K562 (cell line): Measurements from ENCODE around the gene UBTD1. TPM values are rescaled to one million over a fixed set of nuclear protein-coding genes. Genes with fewer than 3 reads are reported as not detected.

ENCODE experiments used
- ATAC-seq: fragments of 200-7000 bp; cut with Tn5 transposase; 3 replicates; pipeline ENCODE4 v1.9.1; 2020; ENCODE audit warnings: moderate library complexity
- BruUV-seq: library from RNA; stranded (reverse); fragments of 400-500 nt; replicated peaks from 2 replicates; lab custom pipeline; 2021; lab: Mats Ljungman, UMichigan
- CTCF ChIA-PET: fragments of 300-600 bp; formaldehyde crosslinking; extraction: SDS; loops from one replicate; lab custom pipeline; 2021; ENCODE audit warnings: low intra/inter-chr PET ratio; lab: Yijun Ruan, JAX
- POLR2A ChIA-PET: fragments of 300-600, 350-650 bp; sonication (Branson Sonifier 250); formaldehyde crosslinking; extraction: SDS; loops from one replicate; lab custom pipeline; 2021; ENCODE audit warnings: antibody characterized with exemption, inconsistent platforms; lab: Yijun Ruan, JAX
- DNase-seq, 4 experiments: peaks; one replicate each; pipeline versions ENCODE4 v3.0.0 to v3.0.0-alpha.2; 2011 to 2018; ENCODE audit warnings: low spot score in 3 of 4, mixed read lengths in 3 of 4; ENCODE audit errors: extremely low read depth in 1 of 4
- FAIRE-seq: peaks from 2 replicates; lab custom pipeline; 2011; peaks lifted over from hg19 to GRCh38; lab: Jason Lieb, UNC
- H2AFZ ChIP-seq: 2 replicates; pipeline ENCODE4 v1.6.0; 2011; ENCODE audit warnings: low read depth, low read length, control low read depth, inconsistent platforms
- H3K27ac ChIP-seq: fragments of 200-600 bp; 3 replicates; pipeline ENCODE4 v1.8.0; 2011; ENCODE audit warnings: low read depth, mild to moderate bottlenecking, control low read depth, inconsistent platforms, low read length, moderate library complexity, mixed read lengths; ENCODE audit errors: extremely low read depth
- H3K27me3 ChIP-seq, 2 experiments: fragments of 300-600 bp in 1 of 2; 2 replicates in 1 of 2; 3 replicates in 1 of 2; pipeline versions ENCODE4 v1.6.0 to v1.8.0; 2011; ENCODE audit warnings: inconsistent platforms in 2 of 2, low read length in 2 of 2, mild to moderate bottlenecking in 1 of 2, mixed read lengths in 1 of 2, moderate library complexity in 1 of 2; ENCODE audit not compliant: control insufficient read depth in 2 of 2, insufficient read depth in 2 of 2
- H3K36me3 ChIP-seq: fragments of 300-600 bp; 3 replicates; pipeline ENCODE4 v1.8.0; 2011; ENCODE audit warnings: mild to moderate bottlenecking, low read length, inconsistent platforms; ENCODE audit not compliant: control insufficient read depth, insufficient read depth
- H3K4me1 ChIP-seq, 2 experiments: fragments of 200-600 bp in 1 of 2; replicated peaks in 1 of 2; 2 replicates in 1 of 2; 3 replicates in 1 of 2; pipeline versions ENCODE4 v1.5.1 to v1.8.0; 2011; ENCODE audit warnings: inconsistent platforms in 2 of 2, low read length in 2 of 2, mild to moderate bottlenecking in 1 of 2, mixed read lengths in 1 of 2, moderate library complexity in 1 of 2; ENCODE audit not compliant: control insufficient read depth in 2 of 2, insufficient read depth in 2 of 2
- H3K4me2 ChIP-seq: 2 replicates; pipeline ENCODE4 v1.6.1; 2011; ENCODE audit warnings: low read length, control low read depth, inconsistent platforms, mixed read lengths; ENCODE audit not compliant: insufficient read depth
- H3K4me3 ChIP-seq: fragments of 200-600 bp; sonication (generic), shearing (Covaris generic); 2 replicates; pipeline ENCODE4 v1.5.1; 2016; ENCODE audit warnings: control low read depth, inconsistent platforms
- H3K79me2 ChIP-seq: fragments of 200-600 bp; 3 replicates; pipeline ENCODE4 v1.8.0; 2011; ENCODE audit warnings: low read length, inconsistent platforms; ENCODE audit not compliant: control insufficient read depth, insufficient read depth
- H3K9ac ChIP-seq, 2 experiments: 2 replicates each; pipeline versions ENCODE4 v1.6.0 to v1.6.1; 2011; ENCODE audit warnings: low read depth in 2 of 2, low read length in 2 of 2, control low read depth in 1 of 2, inconsistent platforms in 1 of 2, mild to moderate bottlenecking in 1 of 2, mixed read lengths in 1 of 2; ENCODE audit not compliant: insufficient read depth in 1 of 2
- H3K9me1 ChIP-seq: one replicate; pipeline ENCODE4 v1.6.0; 2011; ENCODE audit warnings: inconsistent platforms, mild to moderate bottlenecking, low read length, moderate library complexity; ENCODE audit not compliant: control insufficient read depth, insufficient read depth
- H3K9me3 ChIP-seq: replicated peaks from 2 replicates; pipeline ENCODE4 v1.5.1; 2011; ENCODE audit warnings: low read depth, low read length, inconsistent platforms; ENCODE audit not compliant: control insufficient read depth, insufficient read depth
- H4K20me1 ChIP-seq: replicated peaks from 2 replicates; pipeline ENCODE4 v1.6.1; 2011; ENCODE audit warnings: low read length, inconsistent platforms, mixed read lengths; ENCODE audit not compliant: control insufficient read depth, insufficient read depth
- CREM ChIP-seq: IDR thresholded peaks from 2 replicates; pipeline ENCODE4 v1.6.1; 2014; ENCODE audit warnings: antibody characterized with exemption, low read depth
- GATAD2B ChIP-seq: fragments of 450-650 bp; IDR thresholded peaks from 2 replicates; pipeline ENCODE4 v1.6.1; 2017; ENCODE audit warnings: mild to moderate bottlenecking, borderline replicate concordance
- NFYB ChIP-seq: IDR thresholded peaks from 2 replicates; pipeline ENCODE4 v1.6.1; 2011; ENCODE audit warnings: mild to moderate bottlenecking, moderate library complexity; ENCODE audit not compliant: insufficient read length; ENCODE audit errors: extremely low read depth
- POLR2H ChIP-seq: IDR thresholded peaks from 2 replicates; pipeline ENCODE4 v1.6.1; 2016; ENCODE audit warnings: missing genetic modification characterization, low read depth, mild to moderate bottlenecking, control low read depth, missing compliant biosample characterization, moderate library complexity
- SMC3 ChIP-seq: conservative IDR thresholded peaks from 2 replicates; pipeline ENCODE4 v1.6.1; 2011; ENCODE audit warnings: low read depth, low read length, improper control_type of control experiment; ENCODE audit not compliant: insufficient read depth
- STAG1 ChIP-seq: sonication (generic); formaldehyde crosslinking; IDR thresholded peaks from 2 replicates; pipeline ENCODE4 v1.5.0; 2020; ENCODE audit warnings: missing genetic modification reagents, borderline replicate concordance
- WGBS: fragments of 100-300 bp; shearing (Covaris generic); methylation state at CpG from one replicate; pipeline ENCODE4 v1.1.6; 2016; ENCODE audit warnings: low coverage, mixed read lengths; ENCODE audit not compliant: insufficient coverage; ENCODE audit errors: missing lambda C conversion rate; 5-methylcytosine and 5-hydroxymethylcytosine counted together
- in situ Hi-C: fragments of 300-500 bp; cut with MboI; formaldehyde crosslinking; loops from 4 replicates; pipeline ENCODE4 v1.15.0; 2018; ENCODE audit warnings: inconsistent platforms, mixed read lengths
- intact Hi-C: fragments of 100-400 bp; cut with micrococcal nuclease; formaldehyde crosslinking; loops from 2 replicates; pipeline ENCODE4 v1.14.2; 2022
- polyA plus RNA-seq, 8 experiments: library from polyadenylated mRNA; depleted of rRNA in 4 of 8; stranded (reverse) in 5 of 8; unstranded in 3 of 8; fragments of >200 nt; fragmentation: Nextera tagmentation in 2 of 8; fragmentation: Illumina TruSeq in 1 of 8; extraction: Ambion mirVana in 2 of 8; extraction: Trizol in 1 of 8; gene quantifications; 2 replicates each; pipeline versions ENCODE4 v1.2.1 to v1.2.3, GENCODE V29; 2011 to 2014; ENCODE audit warnings: inconsistent platforms in 1 of 8, missing spikeins in 1 of 8
- total RNA-seq, 7 experiments: library from RNA; depleted of rRNA in 6 of 7; stranded (reverse); fragments of >200 nt in 6 of 7; fragmentation: Illumina TruSeq in 2 of 7; extraction: Trizol in 2 of 7; gene quantifications; 2 replicates each; pipeline versions ENCODE4 v1.2.1 to v1.2.3, GENCODE V29; 2011 to 2021; ENCODE audit warnings: low replicate concordance in 1 of 7
- TF ChIP-seq, protein P1 (sequence below): IDR thresholded peaks from 2 replicates; pipeline ENCODE4 v1.6.1; 2014; ENCODE audit warnings: antibody characterized with exemption
- TF ChIP-seq, protein P2 (sequence below): IDR thresholded peaks from 2 replicates; pipeline ENCODE4 v1.6.1; 2011; ENCODE audit warnings: borderline replicate concordance, low read depth, mild to moderate bottlenecking, moderate library complexity, low read length; ENCODE audit not compliant: insufficient read depth, poor library complexity, severe bottlenecking
- TF ChIP-seq, protein P3 (sequence below): fragments of 450-650 bp; formaldehyde crosslinking; IDR thresholded peaks from 2 replicates; pipeline ENCODE4 v1.4.0; 2020; ENCODE audit warnings: mild to moderate bottlenecking, moderate library complexity

Gene UBTD1
- total and polyA plus RNA-seq, 9 of the 15 experiments (the other 6 are each of a cell fraction or from before 2014, with no cell fraction given) = 0.08 to 1.6 (median 0.81) TPM; not detected in 1

DNA sequence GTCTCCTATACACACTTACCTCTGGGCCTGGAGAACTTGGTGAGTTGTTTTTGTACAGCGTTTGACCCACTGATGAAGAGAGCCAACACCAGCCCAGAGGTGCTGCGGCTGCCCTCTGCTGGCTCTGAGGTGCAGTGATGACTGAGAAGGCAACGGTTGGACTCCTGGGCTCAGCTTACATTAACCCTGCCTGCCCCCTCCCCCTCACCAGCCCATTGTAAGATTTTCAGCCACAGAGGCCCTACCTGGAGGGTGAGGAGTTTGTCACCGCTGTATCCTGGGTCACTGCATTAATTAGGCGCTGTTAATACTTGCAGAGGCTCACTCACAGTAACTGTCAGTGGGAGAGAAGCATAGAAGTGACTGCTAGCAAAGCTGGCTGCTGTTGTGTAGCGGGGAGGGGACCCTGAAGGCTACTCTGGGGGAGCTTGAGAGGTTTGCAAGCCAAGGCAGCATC lies 54.9 kb downstream of the UBTD1 start:
- no peaks in the 10 kb centered on the region; a peak in 2 of 5 replicates for H3K4me1 ChIP-seq
- ChIA-PET POLR2A (interaction anchor here (0.6 kb wide), 1 partner anchor 66 kb away, joined by 3 read pairs; no protein-coding TSS in a partner anchor), CTCF (interaction anchor here (1.0 to 2.2 kb wide), 2 partner anchors 18 to 146 kb away, joined by 4 to 10 read pairs; no protein-coding TSS in a partner anchor)
- ATAC-seq (peak; percentile 96), DNase-seq (peak; percentile 35 to 66 (median 52)), FAIRE-seq (peak; percentile 85)
- H3K79me2 ChIP-seq = no peaks in the 10 kb centered on the region
- no peak overlapping the region for H3K9ac ChIP-seq
- in situ Hi-C loops (no loop called here), intact Hi-C loops (loop anchor here (5.0 kb wide), 2 partner anchors 91 to 146 kb away; no protein-coding TSS in a partner anchor)
- no peaks in the 10 kb centered on the region for H3K36me3 ChIP-seq
- no peaks in the 10 kb centered on the region for H3K9me1 ChIP-seq
- no peak overlapping the region for H3K27ac ChIP-seq
- no peaks in the 10 kb centered on the region for H3K9me3 ChIP-seq
- WGBS = 15% methylated on average over 6 of the region's 6 CpGs
- no peak overlapping the region for H3K4me3 ChIP-seq
- no peaks in the 10 kb centered on the region for H4K20me1 ChIP-seq
- H3K27me3 ChIP-seq = no peaks in the 10 kb centered on the region
- BruUV-seq = no TSS peak
- no peak overlapping the region for H3K4me2 ChIP-seq
- no peak overlapping the region for H2AFZ ChIP-seq
- TF ChIP-seq GATAD2B = no peak
- TF ChIP-seq STAG1 = peak; percentile 57; the same call in 1 of the 2 replicates
- TF ChIP-seq, protein P1, sequence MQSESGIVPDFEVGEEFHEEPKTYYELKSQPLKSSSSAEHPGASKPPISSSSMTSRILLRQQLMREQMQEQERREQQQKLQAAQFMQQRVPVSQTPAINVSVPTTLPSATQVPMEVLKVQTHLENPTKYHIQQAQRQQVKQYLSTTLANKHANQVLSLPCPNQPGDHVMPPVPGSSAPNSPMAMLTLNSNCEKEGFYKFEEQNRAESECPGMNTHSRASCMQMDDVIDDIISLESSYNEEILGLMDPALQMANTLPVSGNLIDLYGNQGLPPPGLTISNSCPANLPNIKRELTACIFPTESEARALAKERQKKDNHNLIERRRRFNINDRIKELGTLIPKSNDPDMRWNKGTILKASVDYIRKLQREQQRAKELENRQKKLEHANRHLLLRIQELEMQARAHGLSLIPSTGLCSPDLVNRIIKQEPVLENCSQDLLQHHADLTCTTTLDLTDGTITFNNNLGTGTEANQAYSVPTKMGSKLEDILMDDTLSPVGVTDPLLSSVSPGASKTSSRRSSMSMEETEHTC = no peak
- TF ChIP-seq POLR2H (tag) = no peak
- TF ChIP-seq, protein P2, sequence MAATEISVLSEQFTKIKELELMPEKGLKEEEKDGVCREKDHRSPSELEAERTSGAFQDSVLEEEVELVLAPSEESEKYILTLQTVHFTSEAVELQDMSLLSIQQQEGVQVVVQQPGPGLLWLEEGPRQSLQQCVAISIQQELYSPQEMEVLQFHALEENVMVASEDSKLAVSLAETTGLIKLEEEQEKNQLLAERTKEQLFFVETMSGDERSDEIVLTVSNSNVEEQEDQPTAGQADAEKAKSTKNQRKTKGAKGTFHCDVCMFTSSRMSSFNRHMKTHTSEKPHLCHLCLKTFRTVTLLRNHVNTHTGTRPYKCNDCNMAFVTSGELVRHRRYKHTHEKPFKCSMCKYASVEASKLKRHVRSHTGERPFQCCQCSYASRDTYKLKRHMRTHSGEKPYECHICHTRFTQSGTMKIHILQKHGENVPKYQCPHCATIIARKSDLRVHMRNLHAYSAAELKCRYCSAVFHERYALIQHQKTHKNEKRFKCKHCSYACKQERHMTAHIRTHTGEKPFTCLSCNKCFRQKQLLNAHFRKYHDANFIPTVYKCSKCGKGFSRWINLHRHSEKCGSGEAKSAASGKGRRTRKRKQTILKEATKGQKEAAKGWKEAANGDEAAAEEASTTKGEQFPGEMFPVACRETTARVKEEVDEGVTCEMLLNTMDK = peak; percentile 47
- TF ChIP-seq CREM = peak; percentile 38
- TF ChIP-seq NFYB = no peak
- peak; percentile 69; the same call in 1 of the 2 replicates for TF ChIP-seq SMC3
- TF ChIP-seq, protein P3, sequence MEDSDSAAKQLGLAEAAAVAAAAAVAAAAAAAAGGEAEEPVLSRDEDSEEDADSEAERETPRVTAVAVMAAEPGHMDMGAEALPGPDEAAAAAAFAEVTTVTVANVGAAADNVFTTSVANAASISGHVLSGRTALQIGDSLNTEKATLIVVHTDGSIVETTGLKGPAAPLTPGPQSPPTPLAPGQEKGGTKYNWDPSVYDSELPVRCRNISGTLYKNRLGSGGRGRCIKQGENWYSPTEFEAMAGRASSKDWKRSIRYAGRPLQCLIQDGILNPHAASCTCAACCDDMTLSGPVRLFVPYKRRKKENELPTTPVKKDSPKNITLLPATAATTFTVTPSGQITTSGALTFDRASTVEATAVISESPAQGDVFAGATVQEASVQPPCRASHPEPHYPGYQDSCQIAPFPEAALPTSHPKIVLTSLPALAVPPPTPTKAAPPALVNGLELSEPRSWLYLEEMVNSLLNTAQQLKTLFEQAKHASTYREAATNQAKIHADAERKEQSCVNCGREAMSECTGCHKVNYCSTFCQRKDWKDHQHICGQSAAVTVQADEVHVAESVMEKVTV (CRISPR knock-in tag) = peak; percentile 16; the same call in 1 of the 2 replicates
